HG03439 (cell line): ENCODE data around the gene KCNK10.

Experiments
- ATAC-seq: cut with Tn5 transposase; IDR thresholded peaks from one replicate; pipeline ENCODE4 v1.9.1; 2021; ENCODE audit warnings: mild to moderate bottlenecking, moderate library complexity; ENCODE audit not compliant: unreplicated experiment

KCNK10 gene

GRCh38 chr14:88322504-88323085 is 474 bp downstream of the KCNK10 start:
- ATAC-seq, result no peak

- ATAC-seq, result no peak
Observed at GRCh38 chr14:88321692-88322503, 1.2 kb downstream of the KCNK10 start.

- ATAC-seq, result no peak
Observed at GRCh38 chr14:88318406-88318805, 4.7 kb downstream of the KCNK10 start.

- ATAC-seq, result no peak
Observed at GRCh38 chr14:88316521-88316920, 6.5 kb downstream of the KCNK10 start.

- no peak for ATAC-seq
Observed at GRCh38 chr14:88312257-88312656, 10.8 kb downstream of the KCNK10 start.

- no peak for ATAC-seq
Observed at GRCh38 chr14:88311780-88312179, 11.3 kb downstream of the KCNK10 start.

GRCh38 chr14:88310449-88310848 is 12.6 kb downstream of the KCNK10 start:
- no peak for ATAC-seq

- no peak for ATAC-seq
Observed at GRCh38 chr14:88310021-88310420, 13.0 kb downstream of the KCNK10 start.

GRCh38 chr14:88305528-88306322 is 17.3 kb downstream of the KCNK10 start:
- no peak for ATAC-seq

- no peak for ATAC-seq
Observed at GRCh38 chr14:88303041-88303440, 20.0 kb downstream of the KCNK10 start.

- ATAC-seq, result no peak
Observed at GRCh38 chr14:88301381-88301780, 21.7 kb downstream of the KCNK10 start.

- no peak for ATAC-seq
Observed at GRCh38 chr14:88300817-88301216, 22.3 kb downstream of the KCNK10 start.

GRCh38 chr14:88299865-88300530 is 23.1 kb downstream of the KCNK10 start:
- no peak for ATAC-seq

GRCh38 chr14:88297306-88297705 is 25.8 kb downstream of the KCNK10 start:
- ATAC-seq, result no peak

- ATAC-seq, result no peak
Observed at GRCh38 chr14:88296351-88296750, 26.7 kb downstream of the KCNK10 start.

- no peak for ATAC-seq
Observed at GRCh38 chr14:88289996-88290395, 33.1 kb downstream of the KCNK10 start.

GRCh38 chr14:88289234-88289633 is 33.8 kb downstream of the KCNK10 start:
- ATAC-seq, result no peak

GRCh38 chr14:88286309-88286708 is 36.8 kb downstream of the KCNK10 start:
- no peak for ATAC-seq

- ATAC-seq, result no peak
Observed at GRCh38 chr14:88281447-88281846, 41.6 kb downstream of the KCNK10 start.

GRCh38 chr14:88276923-88277596 is 46.0 kb downstream of the KCNK10 start:
- ATAC-seq, result no peak
